KMS-11 (cell line): ENCODE measurements around the gene WIZ.

ENCODE experiments used
- H2AFZ ChIP-seq: fragments of 200-600 bp; sonication (generic); 2 replicates; pipeline ENCODE4 v1.6.1; 2016; ENCODE audit warnings: antibody characterized with exemption, mixed run types, low read depth
- H3K27ac ChIP-seq: fragments of 200-600 bp; sonication (generic); 2 replicates; pipeline ENCODE4 v1.6.1; 2016; ENCODE audit warnings: mild to moderate bottlenecking, mixed run types
- H3K27me3 ChIP-seq: fragments of 200-600 bp; sonication (generic); 2 replicates; pipeline ENCODE4 v1.6.1; 2017; ENCODE audit warnings: mild to moderate bottlenecking, low read depth, mixed run types, moderate library complexity; ENCODE audit not compliant: insufficient read depth
- H3K36me3 ChIP-seq: fragments of 200-600 bp; sonication (generic); 2 replicates; pipeline ENCODE4 v1.6.1; 2017; ENCODE audit warnings: mild to moderate bottlenecking, mixed run types; ENCODE audit not compliant: insufficient read depth
- H3K4me1 ChIP-seq: fragments of 200-600 bp; sonication (generic); 2 replicates; pipeline ENCODE4 v1.6.1; 2016; ENCODE audit warnings: mild to moderate bottlenecking, low read depth, mixed run types; ENCODE audit not compliant: poor library complexity, severe bottlenecking
- H3K4me2 ChIP-seq: fragments of 200-600 bp; sonication (generic); 2 replicates; pipeline ENCODE4 v1.7.0; 2016; ENCODE audit warnings: mild to moderate bottlenecking, mixed run types
- H3K4me3 ChIP-seq: fragments of 200-600 bp; sonication (generic); IDR thresholded peaks from 2 replicates; pipeline ENCODE4 v1.6.1; 2017; ENCODE audit warnings: low read depth, low read length, mixed read lengths; ENCODE audit not compliant: insufficient read depth
- H3K79me2 ChIP-seq: fragments of 200-600 bp; sonication (generic); 2 replicates; pipeline ENCODE4 v1.6.1; 2016; ENCODE audit warnings: low read depth, mixed run types; ENCODE audit not compliant: insufficient read depth
- H3K9ac ChIP-seq: fragments of 200-600 bp; sonication (generic); 2 replicates; pipeline ENCODE4 v1.6.1; 2016; ENCODE audit warnings: mild to moderate bottlenecking, mixed run types
- H4K20me1 ChIP-seq: fragments of 200-600 bp; sonication (generic); 2 replicates; pipeline ENCODE4 v1.6.1; 2016; ENCODE audit warnings: mild to moderate bottlenecking, mixed run types; ENCODE audit not compliant: insufficient read depth
- TF ChIP-seq, protein P1 (sequence below): fragments of 200-600 bp; sonication (generic); conservative IDR thresholded peaks from 2 replicates; pipeline ENCODE4 v1.6.1; 2017; ENCODE audit warnings: low read depth, mild to moderate bottlenecking, antibody characterized with exemption, low read length, moderate library complexity, mixed read lengths

WIZ gene

DNA sequence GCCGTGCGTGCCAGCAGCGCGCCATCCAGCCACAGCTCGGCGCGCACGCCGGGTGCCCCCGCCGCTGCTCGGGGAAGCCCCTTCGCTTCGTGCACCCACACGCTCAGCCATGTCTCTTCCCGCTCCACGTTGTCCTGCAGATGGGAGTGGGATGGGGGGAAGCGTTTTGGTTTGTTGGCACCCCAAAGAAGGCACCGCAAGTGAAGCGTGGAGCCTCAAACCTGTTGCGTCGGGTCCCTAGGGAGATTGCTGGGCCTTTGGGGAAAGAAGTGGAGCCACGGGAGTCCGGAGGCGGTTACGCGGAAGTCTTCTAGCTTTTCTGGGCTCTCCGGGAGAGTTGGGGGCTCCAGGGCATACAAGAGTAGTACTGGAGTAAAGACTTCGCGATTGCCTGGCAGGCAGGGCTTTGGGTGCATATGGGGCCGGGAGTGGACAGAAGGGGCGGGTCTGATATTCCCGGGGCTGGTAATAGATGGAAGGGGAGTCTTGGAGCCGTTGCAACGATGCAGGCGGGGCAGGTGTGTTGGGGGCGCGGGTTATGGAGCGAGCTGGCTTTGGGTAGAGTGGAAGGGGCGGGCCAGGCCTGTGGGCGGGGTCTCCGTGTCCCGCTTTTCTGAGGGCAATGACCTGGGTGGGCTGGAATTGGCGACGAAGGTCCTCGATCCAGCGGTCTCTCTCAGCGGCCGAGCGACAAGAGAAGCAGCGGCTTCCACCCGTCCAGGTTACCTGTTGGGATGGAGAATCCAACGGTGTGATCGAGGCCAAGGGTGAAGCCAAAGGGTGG is 8.1 kb upstream of the WIZ start:
- no peak overlapping the region for H2AFZ ChIP-seq

GRCh38 chr19:15456871-15457700 is 7.3 kb upstream of the WIZ start:
- no peaks in the 10 kb centered on the region for H3K79me2 ChIP-seq
- no peaks in the 10 kb centered on the region for H3K36me3 ChIP-seq
- no peak overlapping the region for H2AFZ ChIP-seq
- no peaks in the 10 kb centered on the region for H3K27me3 ChIP-seq
- no peaks in the 10 kb centered on the region for H4K20me1 ChIP-seq
- TF ChIP-seq, protein P1, sequence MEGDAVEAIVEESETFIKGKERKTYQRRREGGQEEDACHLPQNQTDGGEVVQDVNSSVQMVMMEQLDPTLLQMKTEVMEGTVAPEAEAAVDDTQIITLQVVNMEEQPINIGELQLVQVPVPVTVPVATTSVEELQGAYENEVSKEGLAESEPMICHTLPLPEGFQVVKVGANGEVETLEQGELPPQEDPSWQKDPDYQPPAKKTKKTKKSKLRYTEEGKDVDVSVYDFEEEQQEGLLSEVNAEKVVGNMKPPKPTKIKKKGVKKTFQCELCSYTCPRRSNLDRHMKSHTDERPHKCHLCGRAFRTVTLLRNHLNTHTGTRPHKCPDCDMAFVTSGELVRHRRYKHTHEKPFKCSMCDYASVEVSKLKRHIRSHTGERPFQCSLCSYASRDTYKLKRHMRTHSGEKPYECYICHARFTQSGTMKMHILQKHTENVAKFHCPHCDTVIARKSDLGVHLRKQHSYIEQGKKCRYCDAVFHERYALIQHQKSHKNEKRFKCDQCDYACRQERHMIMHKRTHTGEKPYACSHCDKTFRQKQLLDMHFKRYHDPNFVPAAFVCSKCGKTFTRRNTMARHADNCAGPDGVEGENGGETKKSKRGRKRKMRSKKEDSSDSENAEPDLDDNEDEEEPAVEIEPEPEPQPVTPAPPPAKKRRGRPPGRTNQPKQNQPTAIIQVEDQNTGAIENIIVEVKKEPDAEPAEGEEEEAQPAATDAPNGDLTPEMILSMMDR, result no peak
- H3K27ac ChIP-seq, result no peak overlapping the region
- H3K4me1 ChIP-seq, result no peaks in the 10 kb centered on the region
- H3K4me3 ChIP-seq, result no peak overlapping the region
- no peak overlapping the region for H3K9ac ChIP-seq
- no peak overlapping the region for H3K4me2 ChIP-seq

More for the DNA sequence above, 8.1 kb upstream of the WIZ start:
- TF ChIP-seq, protein P1, result no peak
- no peak overlapping the region for H3K4me2 ChIP-seq
- H3K4me3 ChIP-seq, result no peak overlapping the region
- H4K20me1 ChIP-seq, result no peaks in the 10 kb centered on the region
- no peak overlapping the region for H3K9ac ChIP-seq
- no peaks in the 10 kb centered on the region for H3K36me3 ChIP-seq
- H3K27me3 ChIP-seq, result no peaks in the 10 kb centered on the region
- no peak overlapping the region for H3K27ac ChIP-seq
- H3K4me1 ChIP-seq, result peaks cover 3% of the 10 kb centered on the region
- no peaks in the 10 kb centered on the region for H3K79me2 ChIP-seq

- Histone ChIP-seq H3K36me3 (no peaks in the 10 kb centered on the region), H3K27me3 (no peaks in the 10 kb centered on the region), H3K4me2 (no peak overlapping the region), H3K9ac (no peak overlapping the region), H3K79me2 (no peaks in the 10 kb centered on the region), H3K27ac (no peak overlapping the region), H3K4me1 (no peaks in the 10 kb centered on the region), H3K4me3 (no peak overlapping the region), H2AFZ (no peak overlapping the region), H4K20me1 (no peaks in the 10 kb centered on the region)
- TF ChIP-seq, protein P1, result no peak
Observed at GRCh38 chr19:15456441-15456840, 6.7 kb upstream of the WIZ start.

GRCh38 chr19:15455996-15456395 is 6.2 kb upstream of the WIZ start:
- Histone ChIP-seq H3K36me3 (no peaks in the 10 kb centered on the region), H4K20me1 (no peaks in the 10 kb centered on the region), H3K4me3 (no peak overlapping the region), H3K4me2 (no peak overlapping the region), H3K27ac (no peak overlapping the region), H3K4me1 (no peaks in the 10 kb centered on the region), H3K79me2 (no peaks in the 10 kb centered on the region), H2AFZ (no peak overlapping the region), H3K27me3 (no peaks in the 10 kb centered on the region), H3K9ac (no peak overlapping the region)
- TF ChIP-seq, protein P1, result no peak
